HG03469 (cell line): Measurements from ENCODE around the gene SKI.

Experiments used
- ATAC-seq: cut with Tn5 transposase; IDR thresholded peaks from one replicate; pipeline ENCODE4 v1.9.1; 2021; ENCODE audit warnings: mild to moderate bottlenecking, moderate library complexity, moderate number of reproducible peaks; ENCODE audit not compliant: unreplicated experiment

SKI gene

DNA sequence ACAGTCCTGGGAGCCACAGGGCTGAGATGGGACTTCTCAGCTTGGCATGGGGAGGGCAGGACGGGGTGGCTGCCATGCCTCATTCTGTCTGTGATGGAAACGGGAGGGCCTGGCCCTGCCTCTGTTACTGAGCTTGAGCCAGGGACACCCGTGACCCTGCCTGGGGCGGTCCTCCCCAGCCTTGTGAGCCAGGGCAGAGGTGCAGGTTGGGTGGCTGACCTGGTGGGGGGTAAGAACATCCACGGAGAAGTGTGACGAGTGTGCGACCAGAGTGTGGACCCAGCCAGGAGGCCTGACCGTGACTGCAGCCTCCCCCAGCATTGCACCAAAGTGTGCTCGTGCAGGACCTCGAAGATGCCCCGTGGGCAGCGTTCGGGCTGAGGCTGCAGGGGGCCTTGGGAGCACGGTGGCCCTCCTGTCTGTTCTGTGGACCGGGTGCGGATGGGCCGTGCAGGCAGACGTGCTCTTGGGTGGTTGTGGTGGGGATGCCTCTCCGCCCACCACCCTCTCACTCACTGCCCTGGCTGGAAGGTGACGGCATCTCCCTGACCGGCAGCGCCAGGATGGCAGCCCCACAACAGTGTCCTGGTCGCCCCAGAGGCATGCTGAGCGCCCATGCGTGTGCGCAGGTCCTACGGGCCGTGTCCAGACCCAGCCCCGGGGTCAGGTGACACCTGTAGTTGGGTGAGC is 45.4 kb downstream of the SKI start:
- no peak for ATAC-seq

DNA sequence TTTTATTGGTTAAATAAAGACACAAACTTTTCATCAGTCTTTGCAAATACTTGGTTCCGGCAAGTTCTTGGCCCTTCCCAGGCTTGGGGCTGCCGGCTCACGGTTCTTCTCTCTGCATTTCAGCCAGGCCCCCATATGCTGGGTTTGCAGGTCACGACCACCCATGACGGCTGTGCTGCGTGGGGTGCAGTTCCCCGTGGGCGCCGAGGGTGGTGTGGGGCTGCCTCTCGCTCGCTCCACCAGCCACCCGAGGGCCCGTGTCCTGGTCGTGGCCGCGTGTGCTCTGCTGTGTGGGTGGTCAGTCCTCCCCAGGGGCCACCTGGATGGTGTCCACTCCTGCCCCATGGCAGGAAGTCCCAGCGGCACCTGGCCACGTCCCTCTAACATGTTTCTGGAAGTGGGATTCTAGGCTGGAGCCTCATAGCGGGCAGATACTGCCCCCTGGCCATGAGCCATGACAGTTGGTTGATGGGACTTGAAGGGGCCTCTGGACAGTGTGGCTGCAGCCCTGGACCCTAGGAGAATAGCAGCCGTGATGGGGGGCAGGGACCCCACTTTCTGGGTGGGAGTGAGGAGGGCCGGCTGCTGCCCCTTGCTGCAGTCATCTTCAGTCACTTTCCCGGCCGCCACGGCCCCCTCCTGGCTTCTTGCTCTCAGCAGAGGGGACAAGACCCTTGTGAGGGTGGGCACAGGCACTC is 46.3 kb downstream of the SKI start:
- ATAC-seq, result no peak

DNA sequence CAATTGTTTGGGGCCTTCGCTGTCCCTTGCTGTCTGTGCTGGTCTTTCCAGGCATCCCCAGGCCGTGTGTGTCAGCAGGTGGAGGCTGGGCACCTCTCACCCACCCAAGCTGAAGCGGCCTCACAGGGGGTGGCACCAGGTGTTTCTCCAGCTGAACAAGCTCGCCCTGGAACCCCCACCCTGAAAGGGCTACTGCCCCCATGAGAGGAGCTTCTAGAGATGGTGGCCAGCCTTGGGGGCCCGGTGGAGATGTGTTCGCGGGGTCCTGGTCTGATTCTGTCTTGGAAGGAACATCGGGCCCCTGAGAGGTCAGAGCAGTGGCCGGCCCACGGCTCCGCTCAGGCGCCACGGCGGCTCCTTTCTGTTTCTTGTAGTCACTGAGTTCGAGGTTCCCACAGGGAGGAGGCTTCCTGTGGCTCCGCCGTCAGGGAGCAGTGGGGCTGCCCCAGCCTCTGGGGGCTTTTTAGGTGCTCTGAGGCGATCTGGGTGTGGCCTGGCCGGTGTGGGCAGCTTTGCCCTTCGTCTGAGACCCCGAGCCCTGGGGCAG is 46.9 kb downstream of the SKI start:
- no peak for ATAC-seq

DNA sequence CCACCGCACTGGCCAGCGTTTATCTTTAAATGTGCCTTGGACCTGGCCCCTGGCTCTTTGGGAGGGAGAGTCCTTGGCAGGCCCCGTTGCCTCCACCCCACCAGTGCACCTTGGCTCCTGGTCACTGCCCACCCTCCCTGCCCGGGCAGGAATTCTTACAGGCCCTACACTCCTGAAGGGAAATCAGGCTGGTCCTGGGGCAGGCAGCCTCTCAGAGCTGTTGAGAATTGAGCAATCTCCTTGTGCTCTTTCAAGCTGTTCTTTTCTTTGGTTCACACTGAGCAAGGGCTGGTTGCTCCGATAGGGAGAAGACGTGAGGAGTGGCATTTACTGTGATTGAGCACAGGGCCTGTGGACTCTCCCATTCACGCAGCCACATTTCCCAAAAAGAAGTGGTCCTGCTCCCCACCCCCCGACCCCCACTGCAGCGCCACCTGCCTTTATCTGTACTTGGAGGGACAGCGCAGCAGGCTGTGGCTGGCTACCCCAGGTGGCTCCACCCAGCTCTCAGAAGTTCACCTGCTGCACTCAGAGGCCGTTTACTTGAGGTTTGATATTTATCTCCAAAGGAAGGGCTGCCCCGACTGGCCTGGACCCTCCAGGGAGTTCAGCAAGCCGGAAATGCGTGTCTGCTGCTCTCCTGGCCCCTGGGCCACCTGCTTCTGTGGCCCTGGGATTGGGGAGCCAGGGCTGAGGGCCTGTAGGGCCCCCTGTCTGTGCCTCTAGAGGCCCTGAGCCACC is 47.8 kb downstream of the SKI start:
- ATAC-seq, result no peak

DNA sequence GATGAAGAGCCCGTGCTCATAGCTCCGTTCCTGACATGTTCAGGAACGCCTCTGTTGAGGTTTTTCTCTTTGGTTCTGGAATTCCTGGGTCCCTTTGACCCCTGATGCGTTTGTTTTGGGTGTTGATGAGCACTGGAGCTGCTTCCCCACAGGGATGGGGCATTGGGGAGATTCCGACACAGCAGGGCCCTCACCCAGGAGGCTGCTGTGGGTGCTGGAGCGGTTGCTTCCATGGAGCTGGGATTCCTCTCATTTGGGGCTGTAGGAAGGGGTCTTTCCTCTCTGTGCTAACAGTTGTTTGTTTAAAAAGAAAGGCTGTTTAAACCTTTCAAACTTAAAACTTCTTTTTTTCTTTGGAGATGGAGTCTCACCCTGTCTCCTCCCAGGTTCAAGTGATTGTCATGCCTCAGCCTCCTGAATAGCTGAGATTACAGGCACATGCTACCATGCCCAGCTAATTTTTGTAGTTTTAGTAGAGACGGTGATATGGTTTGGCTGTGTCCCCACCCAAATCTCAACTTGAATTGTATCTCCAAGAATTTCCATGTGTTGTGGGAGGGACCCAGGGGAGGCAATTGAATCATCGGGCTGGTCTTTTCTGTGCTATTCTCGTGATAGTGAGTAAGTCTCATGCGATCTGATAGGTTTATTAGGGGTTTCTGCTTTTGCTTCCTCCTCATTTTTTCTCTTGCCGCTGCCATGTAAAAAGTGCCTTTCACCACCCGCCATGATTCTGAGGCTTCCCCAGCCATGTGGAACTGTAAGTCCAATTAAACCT is 48.9 kb downstream of the SKI start:
- ATAC-seq, result no peak

DNA sequence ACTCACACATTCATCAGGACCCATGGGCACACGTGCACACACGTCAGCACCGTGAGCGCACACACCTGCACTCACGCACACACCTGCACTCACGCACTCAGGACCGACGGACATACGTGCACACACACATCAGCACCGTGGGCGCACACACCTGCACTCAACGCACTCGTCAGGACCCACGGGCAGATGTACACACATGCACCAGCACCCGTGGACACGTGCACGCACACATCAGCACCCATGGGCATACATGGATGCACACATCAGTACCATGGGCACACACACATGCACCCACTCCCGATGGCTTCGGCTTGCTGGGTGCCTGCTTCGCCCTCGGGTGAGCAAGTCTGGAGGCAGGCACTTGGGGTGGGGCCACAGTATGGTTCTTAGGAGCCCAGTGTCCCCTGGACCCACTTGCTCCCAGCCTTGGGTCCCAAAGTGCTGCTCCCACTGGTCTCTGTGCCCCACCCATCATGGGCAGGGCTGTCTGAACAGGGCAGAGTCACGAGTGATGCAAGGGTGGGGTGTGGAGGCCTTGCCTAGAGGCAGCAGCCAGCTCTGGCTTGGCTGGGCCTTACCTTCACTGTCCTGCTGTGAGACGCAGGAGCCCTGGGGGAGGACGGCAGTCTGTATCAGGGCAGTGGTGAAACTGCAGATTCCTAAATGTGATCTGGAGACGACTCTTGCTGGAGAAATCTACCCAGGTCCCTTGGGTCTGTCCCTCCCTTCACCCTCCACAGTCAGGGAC is 49.8 kb downstream of the SKI start:
- ATAC-seq, result no peak

DNA sequence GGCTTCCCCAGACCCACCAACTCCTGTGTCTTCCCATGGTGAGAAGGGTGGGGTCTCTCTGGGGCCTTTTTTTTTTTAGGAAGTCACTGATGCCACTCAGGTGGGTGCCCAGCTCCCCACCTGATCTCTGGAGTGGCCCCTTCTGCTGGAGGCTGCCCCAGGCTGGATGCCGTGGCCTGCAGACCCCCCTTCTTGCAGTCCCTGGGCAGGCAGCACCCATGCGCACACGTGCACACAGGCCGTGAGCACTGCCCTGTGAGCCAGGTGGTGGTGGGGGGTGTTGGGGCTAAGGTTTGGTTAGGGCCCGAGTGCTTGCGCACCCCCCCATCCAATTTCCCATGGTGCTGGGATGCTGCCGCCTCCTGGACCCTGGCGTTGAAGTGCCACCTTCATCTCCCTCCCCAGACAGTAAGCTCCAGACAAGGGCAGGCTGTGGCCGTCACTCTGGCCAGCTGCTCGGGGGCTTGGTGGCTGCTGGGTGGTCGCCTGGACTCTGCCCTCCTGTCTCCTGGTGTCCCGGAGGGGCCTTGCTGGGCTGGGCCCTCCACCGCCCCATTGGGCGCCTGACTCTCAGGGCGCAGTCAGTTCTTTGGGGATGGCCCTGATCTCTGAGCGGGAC is 50.6 kb downstream of the SKI start:
- no peak for ATAC-seq

DNA sequence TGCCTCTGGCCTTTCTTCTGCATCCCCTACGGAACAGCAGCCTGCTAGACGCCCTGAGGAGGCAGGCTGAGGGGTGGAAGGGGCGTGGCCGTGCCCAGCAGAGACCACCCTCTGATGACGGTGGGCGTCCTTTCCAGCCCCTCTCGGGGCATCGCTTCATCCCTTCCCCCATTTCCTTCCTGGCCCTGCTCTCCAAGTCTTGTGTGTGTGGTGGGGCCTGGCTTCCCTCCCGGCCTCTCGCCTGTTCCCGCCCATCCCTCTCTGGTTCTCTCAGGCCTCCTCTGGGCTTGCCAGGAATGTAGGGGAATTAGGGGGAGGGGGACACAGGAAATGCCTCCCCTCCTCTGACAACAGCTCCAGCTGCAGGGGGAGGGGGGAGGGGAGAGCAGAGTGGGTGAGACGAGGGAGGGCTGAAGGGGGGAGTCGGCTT is 51.1 kb downstream of the SKI start:
- ATAC-seq, result no peak

DNA sequence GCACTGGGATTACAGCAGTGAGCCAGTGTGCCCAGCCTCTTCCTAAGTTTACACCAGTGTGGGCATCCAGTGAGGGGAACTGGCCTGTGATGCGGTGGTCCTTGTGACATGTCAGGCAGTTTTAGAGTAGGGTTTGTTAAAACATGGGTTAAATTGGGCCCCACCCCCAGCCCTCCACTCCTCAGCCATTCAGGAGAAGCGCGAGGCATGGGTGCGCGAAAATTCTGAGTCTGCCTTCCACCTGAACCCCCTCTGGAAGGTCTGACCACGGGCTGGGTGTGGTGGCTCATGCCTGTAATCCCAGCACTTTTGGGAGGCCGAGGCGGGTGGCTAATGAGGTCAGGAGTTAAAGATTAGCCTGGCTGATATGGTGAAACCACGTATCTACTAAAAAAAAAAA is 51.7 kb downstream of the SKI start:
- ATAC-seq, result no peak

DNA sequence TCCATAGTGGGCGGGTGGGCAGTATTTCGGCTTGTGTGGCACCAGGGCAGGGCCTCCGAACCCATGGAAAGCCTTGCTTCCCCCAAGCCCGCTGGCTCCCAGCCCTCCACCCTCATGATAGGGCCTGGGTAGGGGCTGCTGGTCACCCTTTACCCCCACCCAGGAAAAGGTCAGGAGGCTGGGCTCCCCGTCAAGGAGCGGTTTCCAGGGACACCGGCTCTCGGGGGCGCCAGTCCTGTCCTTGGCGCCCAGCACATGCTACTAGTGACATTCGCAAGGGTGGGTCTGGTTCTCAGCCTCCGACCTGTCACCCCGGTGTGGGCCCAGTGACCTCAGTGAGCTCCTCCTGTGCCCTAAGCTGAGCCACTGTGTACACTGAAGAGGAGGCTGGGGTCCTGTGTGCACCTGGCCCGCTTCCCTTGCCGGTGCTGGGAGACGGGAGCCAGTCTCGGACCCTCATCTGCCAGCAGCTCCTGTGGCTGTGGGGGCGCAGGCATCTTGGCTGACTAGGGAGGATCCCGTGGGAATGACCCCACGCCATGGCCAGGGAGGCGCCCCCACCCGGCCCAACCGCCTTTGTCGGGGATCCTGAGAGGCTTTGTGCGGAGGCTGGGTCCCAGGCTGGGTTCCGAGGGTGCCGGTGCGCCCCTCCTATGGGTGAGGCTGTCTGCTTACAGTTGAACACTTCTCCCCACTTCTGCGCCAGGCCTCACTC is 54.6 kb downstream of the SKI start:
- no peak for ATAC-seq

DNA sequence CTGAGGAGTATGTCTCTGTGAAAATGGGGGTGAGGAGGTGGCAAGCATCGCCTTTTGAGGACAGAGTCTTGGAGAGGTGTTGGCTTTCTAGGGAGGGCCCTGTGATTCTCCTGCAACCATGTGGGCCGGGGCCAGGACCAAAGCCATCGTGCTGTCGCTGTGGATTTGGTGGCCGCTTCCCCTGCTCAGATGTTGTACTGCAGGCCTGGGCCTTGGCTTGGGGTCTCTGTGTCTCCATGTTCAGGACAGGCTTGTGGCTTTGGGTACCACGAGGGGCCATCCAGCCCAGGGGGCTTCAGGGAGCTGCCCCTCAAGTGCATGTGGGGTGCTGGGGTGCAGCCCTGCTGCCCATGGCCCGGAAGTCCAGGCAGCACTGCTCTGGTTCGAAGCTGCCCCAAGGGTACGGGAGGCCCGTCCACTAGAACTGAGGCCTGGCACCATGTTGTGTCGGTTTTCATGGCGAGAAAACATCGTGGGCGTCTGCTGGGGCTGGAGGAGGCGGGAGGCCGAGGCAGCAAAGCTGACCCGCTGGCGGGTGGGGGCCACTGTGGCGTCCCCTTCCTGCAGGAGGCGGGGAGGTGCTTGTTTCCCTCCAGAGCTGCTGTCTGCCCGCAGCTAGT is 55.4 kb downstream of the SKI start:
- ATAC-seq, result no peak

DNA sequence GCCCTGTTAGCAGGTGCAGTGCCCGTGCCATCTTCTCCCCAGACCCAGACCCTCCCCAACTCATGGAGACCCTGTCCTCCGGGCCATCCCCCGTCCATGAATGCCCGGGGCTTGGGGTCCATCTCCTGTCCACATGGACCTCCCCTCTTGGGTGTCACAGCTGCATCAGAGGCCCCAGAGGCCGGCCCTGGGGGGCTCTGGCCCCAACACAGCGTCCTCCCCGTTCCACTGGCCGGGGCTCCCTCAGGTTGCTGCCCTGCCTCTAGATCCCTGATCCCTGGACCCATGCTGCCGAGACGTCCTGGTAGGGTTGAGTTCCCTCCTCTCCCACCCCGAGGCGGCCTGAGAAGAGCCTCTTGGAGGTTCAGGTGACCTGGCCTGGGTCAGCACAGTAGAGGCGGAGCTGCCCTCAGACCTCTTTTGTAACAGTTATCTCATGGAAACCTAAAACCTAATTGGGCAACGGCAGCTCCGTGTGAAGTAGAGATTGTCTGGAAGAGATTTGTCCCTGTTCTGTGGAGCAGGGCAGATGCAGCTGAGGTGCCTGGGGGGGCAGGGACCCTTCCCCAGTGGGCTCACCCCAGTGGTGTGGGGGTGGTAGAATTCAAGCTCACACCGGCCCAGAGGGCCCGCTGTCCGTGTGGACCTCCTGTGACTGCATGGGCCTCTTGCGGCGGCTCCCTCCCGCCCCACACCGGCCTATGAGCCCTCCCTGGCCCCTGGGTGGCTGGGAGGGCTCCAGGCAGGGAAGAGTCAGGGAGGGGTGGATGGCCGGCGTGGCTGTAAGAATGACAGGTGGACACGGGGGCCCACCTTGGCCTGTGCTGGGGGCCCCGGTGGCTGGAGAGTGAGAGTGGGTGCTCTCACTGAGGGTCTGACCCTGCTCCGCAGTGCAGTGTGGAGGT is 56.1 kb downstream of the SKI start:
- no peak for ATAC-seq

DNA sequence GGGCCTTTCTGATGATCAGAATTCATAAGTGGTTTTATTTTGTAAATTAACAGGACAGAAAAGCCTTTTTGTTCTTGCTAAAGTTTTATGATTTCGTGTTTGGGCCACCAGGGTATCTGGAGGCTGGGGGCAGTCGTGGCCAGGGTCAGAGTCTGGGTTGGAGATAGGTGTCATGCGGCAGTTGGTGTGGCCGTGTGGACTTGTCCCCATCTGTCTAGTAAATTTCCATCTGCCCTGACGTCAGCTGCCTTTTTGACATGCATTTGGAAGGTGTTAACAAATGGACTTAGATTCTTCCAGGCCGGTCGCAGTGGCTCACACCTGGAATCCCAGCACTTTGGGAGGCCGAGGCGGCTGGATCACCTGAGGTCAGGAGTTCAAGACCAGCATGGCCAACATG is 56.8 kb downstream of the SKI start:
- ATAC-seq, result no peak

DNA sequence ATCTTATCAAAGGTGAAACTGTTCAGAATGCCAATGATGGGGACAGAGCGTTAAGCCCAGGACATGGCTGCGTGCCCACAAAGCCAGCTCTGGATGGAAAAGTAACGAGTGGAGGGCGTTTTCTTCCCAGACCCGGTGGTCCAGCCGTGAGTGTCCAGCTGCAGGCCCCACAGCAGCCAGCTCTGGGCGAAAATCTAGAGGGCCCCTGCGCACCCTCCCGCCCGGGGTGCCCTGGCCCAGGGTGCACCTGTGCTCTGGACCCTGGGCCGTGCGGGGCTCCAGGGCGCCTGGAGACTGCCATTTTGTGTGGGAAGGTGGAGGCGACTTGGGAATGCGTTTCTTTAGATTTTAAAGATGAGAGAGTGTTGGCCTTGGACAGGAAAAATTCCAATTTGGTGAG is 58.8 kb downstream of the SKI start:
- no peak for ATAC-seq

DNA sequence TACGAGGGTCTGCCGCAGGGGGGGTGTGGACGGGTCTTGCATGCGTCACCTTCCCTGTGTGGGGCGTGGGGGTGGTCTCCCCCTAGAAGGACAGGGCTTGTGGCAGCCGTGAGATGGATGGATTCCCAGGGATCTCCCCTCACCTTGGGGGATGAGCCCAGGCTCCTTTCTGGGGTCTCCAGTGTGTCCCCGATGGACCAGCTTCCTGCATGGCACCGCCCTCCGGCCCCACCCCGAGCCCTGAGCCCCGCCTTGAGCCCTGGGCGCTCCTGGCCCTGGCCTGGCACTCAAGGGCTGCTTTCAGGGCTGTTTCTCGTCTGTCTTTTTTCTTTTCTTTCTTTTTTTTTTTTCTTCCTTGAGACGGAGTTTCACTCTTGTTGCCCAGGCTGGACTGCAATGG is 59.5 kb downstream of the SKI start:
- ATAC-seq, result no peak

DNA sequence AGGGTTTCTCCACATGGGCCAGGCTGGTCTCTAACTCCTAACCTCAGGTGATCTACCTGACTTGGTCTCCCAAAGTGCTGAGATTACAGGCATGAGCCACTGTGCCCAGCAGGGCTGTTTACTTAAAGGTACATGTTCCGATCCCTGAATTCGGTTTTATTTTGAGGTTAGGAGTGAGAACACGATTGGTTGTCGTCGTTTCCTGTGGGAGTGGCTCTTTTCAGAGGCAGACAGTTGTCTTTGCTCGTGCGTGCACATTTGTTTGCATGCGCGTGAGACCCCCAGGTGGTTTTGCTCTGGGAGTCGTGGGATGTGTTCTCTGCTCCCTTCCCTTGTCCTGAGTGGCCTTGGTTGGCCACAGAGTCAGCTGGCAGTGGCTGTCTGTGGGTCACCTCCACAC is 60.2 kb downstream of the SKI start:
- ATAC-seq, result no peak

DNA sequence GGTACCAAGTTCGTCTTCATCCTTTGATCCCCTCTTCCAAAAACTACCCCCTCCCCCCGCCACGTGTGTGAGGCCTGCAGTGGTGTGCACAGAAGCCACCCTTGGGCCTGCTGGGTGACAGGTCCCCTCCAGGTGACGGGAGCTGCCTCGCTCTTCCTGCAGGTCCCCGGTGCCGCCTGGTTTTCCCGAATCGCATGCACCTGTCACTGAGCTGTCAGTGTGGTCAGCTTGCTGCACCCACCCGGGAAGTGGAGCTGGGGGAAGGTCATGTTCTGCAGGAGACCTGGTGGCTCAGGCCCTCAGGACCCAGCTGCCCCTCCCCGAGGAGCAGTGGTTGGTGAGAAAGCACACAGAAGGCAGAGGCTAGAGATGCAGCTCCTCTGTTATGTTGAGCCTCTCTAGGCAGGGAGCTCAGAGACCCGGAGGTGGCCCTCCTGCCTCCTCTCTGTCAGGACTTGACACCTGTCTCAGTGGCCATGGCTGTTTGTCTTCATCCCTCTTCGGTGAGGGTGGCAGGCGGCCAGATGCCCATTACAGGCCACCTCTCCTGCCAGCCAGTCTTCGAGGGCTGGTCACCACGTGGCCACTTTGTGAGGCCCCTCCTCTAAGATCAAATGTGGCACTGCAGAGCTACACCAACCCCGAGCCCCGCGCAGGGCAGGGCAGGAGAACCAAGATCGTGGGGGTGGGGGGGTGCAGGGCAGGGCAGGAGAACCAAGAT is 60.9 kb downstream of the SKI start:
- ATAC-seq, result no peak
